Panc1 (cell line): ENCODE data around the gene CC2D1A. TPM values are rescaled to one million over a fixed set of nuclear protein-coding genes. Genes with fewer than 3 reads are reported as not detected.

Source experiments
- ATAC-seq: fragments of 200-7000 bp; cut with Tn5 transposase; 2 replicates; pipeline ENCODE4 v1.9.1; 2020; ENCODE audit warnings: mild to moderate bottlenecking, moderate library complexity
- BruUV-seq: library from RNA; stranded (reverse); fragments of 400-500 nt; replicated peaks from 2 replicates; lab custom pipeline; 2021; lab: Mats Ljungman, UMichigan
- CTCF ChIA-PET: fragments of 300-600 bp; sonication (Branson Sonifier 250); formaldehyde crosslinking; loops from one replicate; lab custom pipeline; 2022; ENCODE audit warnings: antibody characterized with exemption; lab: Charles Lee
- POLR2A ChIA-PET: fragments of 300-600 bp; sonication (Branson Sonifier 250); formaldehyde crosslinking; loops from one replicate; lab custom pipeline; 2022; ENCODE audit warnings: antibody characterized with exemption; lab: Charles Lee
- DNase-seq: peaks from one replicate; pipeline ENCODE4 v3.0.0-alpha.2; 2010; ENCODE audit warnings: low read depth, low spot score
- H3K27ac ChIP-seq: 2 replicates; pipeline ENCODE4 v1.5.1; 2011; ENCODE audit warnings: mild to moderate bottlenecking, low read length, inconsistent platforms
- H3K27me3 ChIP-seq: fragments of 200-500 bp; sonication (Bioruptor generic); 2 replicates; pipeline ENCODE4 v1.6.0; 2014; ENCODE audit warnings: low read length, inconsistent platforms; ENCODE audit not compliant: control insufficient read depth, insufficient read depth
- H3K36me3 ChIP-seq: fragments of 200-500 bp; sonication (Bioruptor generic); 2 replicates; pipeline ENCODE4 v1.5.1; 2014; ENCODE audit warnings: inconsistent platforms, mild to moderate bottlenecking, low read length, moderate library complexity; ENCODE audit not compliant: control insufficient read depth, insufficient read depth
- H3K4me1 ChIP-seq: 2 replicates; pipeline ENCODE4 v1.5.1; 2011; ENCODE audit warnings: inconsistent platforms, mild to moderate bottlenecking, low read length, moderate library complexity; ENCODE audit not compliant: control insufficient read depth, insufficient read depth
- H3K4me3 ChIP-seq, 2 experiments: 2 replicates each; pipeline ENCODE4 v1.5.1; 2011 to 2012; ENCODE audit warnings: low read depth in 2 of 2, low read length in 2 of 2, mild to moderate bottlenecking in 2 of 2, inconsistent platforms in 1 of 2, moderate library complexity in 1 of 2
- H3K9me3 ChIP-seq: fragments of 200-500 bp; sonication (Bioruptor generic); 2 replicates; pipeline ENCODE4 v1.5.1; 2014; ENCODE audit warnings: low read depth, mild to moderate bottlenecking, inconsistent platforms, low read length, moderate library complexity; ENCODE audit not compliant: control insufficient read depth, insufficient read depth
- CTCF ChIP-seq: fragments of 450-650 bp; IDR thresholded peaks from 2 replicates; pipeline ENCODE4 v1.5.1; 2017; ENCODE audit warnings: mild to moderate bottlenecking
- POLR2AphosphoS5 ChIP-seq: IDR thresholded peaks from 2 replicates; pipeline ENCODE4 v1.6.1; 2012; ENCODE audit warnings: mild to moderate bottlenecking, low read depth, low read length, moderate library complexity
- REST ChIP-seq, 2 experiments: IDR thresholded peaks; 2 replicates each; pipeline ENCODE4 v1.6.1; 2011 to 2012; ENCODE audit warnings: low read depth in 2 of 2, control low read depth in 1 of 2, low read length in 1 of 2, mild to moderate bottlenecking in 1 of 2, moderate library complexity in 1 of 2; ENCODE audit not compliant: insufficient read depth in 1 of 2
- SIN3A ChIP-seq: IDR thresholded peaks from 2 replicates; pipeline ENCODE4 v1.6.1; 2012; ENCODE audit warnings: low read depth, mild to moderate bottlenecking, low read length, moderate library complexity, borderline replicate concordance; ENCODE audit not compliant: insufficient read depth
- TCF7L2 ChIP-seq: IDR thresholded peaks from 2 replicates; pipeline ENCODE4 v1.6.1; 2011; ENCODE audit warnings: mild to moderate bottlenecking, low read depth, low read length, inconsistent platforms
- in situ Hi-C: cut with HindIII; loops from 2 replicates; pipeline ENCODE4 v1.10.0; 2016; ENCODE audit warnings: low sequenced_read_pairs, low pct_unique_long_range_greater_than_20kb
- intact Hi-C: fragments of 100-400 bp; cut with micrococcal nuclease; formaldehyde crosslinking; loops from one replicate; pipeline ENCODE4 v1.10.0; 2022; ENCODE audit not compliant: unreplicated experiment
- total RNA-seq: library from RNA; stranded (reverse); gene quantifications from one replicate; pipeline ENCODE4 v1.2.1, GENCODE V29; 2021; ENCODE audit not compliant: unreplicated experiment

The CC2D1A gene
- total RNA-seq, 1 experiment from 2014 or later: 28.0 TPM

GRCh38 chr19:13884726-13885591 is 21.0 kb upstream of the CC2D1A start:
- BruUV-seq: no TSS peak
- in situ Hi-C loops: no loop called here

More at GRCh38 chr19:13884726-13885591, 21.0 kb upstream of the CC2D1A start:
- H3K4me1 ChIP-seq: peaks cover 16% of the 10 kb centered on the region
- TF ChIP-seq TCF7L2: no peak
- no peak for TF ChIP-seq CTCF
- no peak for TF ChIP-seq REST (IDR thresholded peaks at IDR 0.05; ENCODE audit: insufficient read depth in 1 of 2, low read depth in 2 of 2, low read length in 1 of 2)
- no peak for TF ChIP-seq SIN3A
- no peak for TF ChIP-seq POLR2AphosphoS5
- ATAC-seq: no peak
- intact Hi-C loops: loop anchor here (5.0 kb wide), 1 partner anchor 192 kb away; no protein-coding TSS in a partner anchor
- H3K27me3 ChIP-seq: no peaks in the 10 kb centered on the region
- ChIA-PET CTCF (no interaction called here), POLR2A (no interaction called here)
- no peak overlapping the region for H3K27ac ChIP-seq
- H3K4me3 ChIP-seq: no peak overlapping the region
- no peaks in the 10 kb centered on the region for H3K9me3 ChIP-seq
- H3K36me3 ChIP-seq: no peaks in the 10 kb centered on the region
- no peak for DNase-seq
